ENCODE measurements around the gene APCDD1L.

DNA sequence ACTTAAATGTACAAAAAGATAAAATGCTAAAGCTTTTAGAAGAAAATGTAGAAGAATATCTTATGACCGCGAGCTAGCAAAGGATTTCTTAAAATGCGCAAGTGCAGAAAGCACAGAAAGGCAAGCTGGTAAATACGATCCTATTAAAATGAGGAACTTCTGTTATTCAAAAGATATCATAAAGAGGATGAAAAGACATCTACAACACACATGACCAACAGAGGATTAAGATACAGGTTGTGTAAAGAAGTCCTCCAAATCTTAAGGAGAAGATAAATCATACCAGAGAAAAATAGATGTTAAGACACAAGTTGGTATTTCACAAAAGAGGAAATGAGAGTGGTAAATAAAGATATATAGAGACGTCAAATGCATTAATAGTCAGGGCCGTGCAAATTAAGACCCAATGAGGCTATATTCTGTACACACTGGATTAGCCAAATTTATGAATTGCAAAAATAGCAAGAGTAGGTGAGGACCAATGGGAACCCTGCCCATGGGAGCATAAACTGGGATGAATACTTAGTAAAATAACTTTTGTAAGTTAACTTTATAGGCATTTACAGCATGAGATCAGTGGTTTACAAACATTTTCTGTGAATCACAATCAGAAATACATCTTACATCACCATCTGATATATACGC, 23.0 kb downstream of the APCDD1L start:
- TF ChIP-seq GATA2 (IDR thresholded peaks at IDR 0.05; ENCODE audit: low read depth, low read length): no peak
- no peak for TF ChIP-seq GATA3 (IDR thresholded peaks at IDR 0.05; ENCODE audit: low read depth, low read length)
